KOPT-K1 (cell line): ENCODE data around the gene TPSAB1.

Experiments
- H3K27ac ChIP-seq: fragments of 200-600 bp; sonication (generic); 2 replicates; pipeline ENCODE4 v1.5.1; 2016; ENCODE audit warnings: antibody characterized with exemption, mild to moderate bottlenecking, low read depth, low read length; ENCODE audit not compliant: poor library complexity, severe bottlenecking
- H3K36me3 ChIP-seq: fragments of 200-600 bp; sonication (generic); 2 replicates; pipeline ENCODE4 v1.5.1; 2017; ENCODE audit warnings: antibody characterized with exemption, mild to moderate bottlenecking, low read length, moderate library complexity; ENCODE audit not compliant: insufficient read depth
- H3K9me3 ChIP-seq: fragments of 200-600 bp; sonication (generic); 2 replicates; pipeline ENCODE4 v1.5.1; 2017; ENCODE audit warnings: antibody characterized with exemption, low read length, mild to moderate bottlenecking; ENCODE audit not compliant: insufficient read depth, poor library complexity, severe bottlenecking

The TPSAB1 gene

GRCh38 chr16:1288813-1289476 is 48.4 kb downstream of the TPSAB1 start:
- Histone ChIP-seq H3K9me3 (no peaks in the 10 kb centered on the region), H3K36me3 (no peaks in the 10 kb centered on the region), H3K27ac (no peak overlapping the region)

- Histone ChIP-seq H3K9me3 (no peaks in the 10 kb centered on the region), H3K27ac (no peak overlapping the region), H3K36me3 (no peaks in the 10 kb centered on the region)
Measured at GRCh38 chr16:1289477-1289866, 49.0 kb downstream of the TPSAB1 start.

GRCh38 chr16:1290063-1290501 is 49.6 kb downstream of the TPSAB1 start:
- H3K36me3 ChIP-seq: no peaks in the 10 kb centered on the region
- no peaks in the 10 kb centered on the region for H3K9me3 ChIP-seq
- H3K27ac ChIP-seq: no peak overlapping the region

- Histone ChIP-seq H3K36me3 (no peaks in the 10 kb centered on the region), H3K9me3 (no peaks in the 10 kb centered on the region), H3K27ac (no peak overlapping the region)
Measured at GRCh38 chr16:1290860-1291575, 50.5 kb downstream of the TPSAB1 start.

- Histone ChIP-seq H3K27ac (no peak overlapping the region), H3K9me3 (no peaks in the 10 kb centered on the region), H3K36me3 (no peaks in the 10 kb centered on the region)
Measured at GRCh38 chr16:1291576-1291974, 51.1 kb downstream of the TPSAB1 start.
